Stimulated activated CD4-positive, alpha-beta T cell treated with anti-CD3 and anti-CD28 coated beads, TNF-alpha, amount 100 ng/mL, for 4 hours (primary cell): ENCODE data around the gene CCM2.

Source experiments
- DNase-seq, 3 experiments: peaks; one replicate each; pipeline ENCODE4 v3.0.0-alpha.2; 2020; ENCODE audit warnings: low read depth in 3 of 3

The CCM2 gene

GRCh38 chr7:44969049-44969700 lies 30.8 kb upstream of the CCM2 start:
- DNase-seq, result no peak

- no peak for DNase-seq
These were observed 30.1 kb upstream of the CCM2 start for GRCh38 chr7:44969701-44970522.

- no peak for DNase-seq
These were observed 29.4 kb upstream of the CCM2 start for GRCh38 chr7:44970523-44971051.

- no peak for DNase-seq
These were observed 28.7 kb upstream of the CCM2 start for GRCh38 chr7:44971188-44971901.

GRCh38 chr7:44971902-44972441 lies 28.0 kb upstream of the CCM2 start:
- no peak for DNase-seq

GRCh38 chr7:44972562-44972961 lies 27.4 kb upstream of the CCM2 start:
- DNase-seq, result no peak

GRCh38 chr7:44973610-44974401 lies 26.2 kb upstream of the CCM2 start:
- no peak for DNase-seq

GRCh38 chr7:44974549-44974948 lies 25.5 kb upstream of the CCM2 start:
- no peak for DNase-seq

- no peak for DNase-seq
These were observed 24.5 kb upstream of the CCM2 start for GRCh38 chr7:44975331-44976039.

- no peak for DNase-seq
These were observed 23.8 kb upstream of the CCM2 start for GRCh38 chr7:44976040-44976745.

- DNase-seq, result no peak
These were observed 23.2 kb upstream of the CCM2 start for GRCh38 chr7:44976746-44977196.

- DNase-seq, result peak in 2 of 3 experiments; percentile 45 to 53
These were observed 22.6 kb upstream of the CCM2 start for GRCh38 chr7:44977304-44977958.

- DNase-seq, result no peak
These were observed 22.1 kb upstream of the CCM2 start for GRCh38 chr7:44977959-44978335.

GRCh38 chr7:44978511-44979366 lies 21.3 kb upstream of the CCM2 start, which contains the start of gene MYO1G:
MYO1G (minus strand) TSS chr7:44979015; CDS start chr7:44978961, 54 bp downstream.
- peak; percentile 51 to 70 (median 53) for DNase-seq

GRCh38 chr7:44979481-44980392 lies 20.3 kb upstream of the CCM2 start:
- no peak for DNase-seq

GRCh38 chr7:44980393-44981034 lies 19.5 kb upstream of the CCM2 start:
- no peak for DNase-seq
